HG03565 (cell line): ENCODE data around the gene KSR1.
A peak's percentile ranks its signal among the peaks of the same experiment; 100 is the strongest.
"Not testable (repeated sequence)": the region's sequence is repeated elsewhere in the genome, so short reads cannot be mapped to it uniquely, and the experiment has no call there.

ENCODE experiments used
- ATAC-seq: cut with Tn5 transposase; IDR thresholded peaks from one replicate; pipeline ENCODE4 v1.9.1; 2021; ENCODE audit warnings: mild to moderate bottlenecking, moderate library complexity; ENCODE audit not compliant: unreplicated experiment

Gene KSR1

DNA sequence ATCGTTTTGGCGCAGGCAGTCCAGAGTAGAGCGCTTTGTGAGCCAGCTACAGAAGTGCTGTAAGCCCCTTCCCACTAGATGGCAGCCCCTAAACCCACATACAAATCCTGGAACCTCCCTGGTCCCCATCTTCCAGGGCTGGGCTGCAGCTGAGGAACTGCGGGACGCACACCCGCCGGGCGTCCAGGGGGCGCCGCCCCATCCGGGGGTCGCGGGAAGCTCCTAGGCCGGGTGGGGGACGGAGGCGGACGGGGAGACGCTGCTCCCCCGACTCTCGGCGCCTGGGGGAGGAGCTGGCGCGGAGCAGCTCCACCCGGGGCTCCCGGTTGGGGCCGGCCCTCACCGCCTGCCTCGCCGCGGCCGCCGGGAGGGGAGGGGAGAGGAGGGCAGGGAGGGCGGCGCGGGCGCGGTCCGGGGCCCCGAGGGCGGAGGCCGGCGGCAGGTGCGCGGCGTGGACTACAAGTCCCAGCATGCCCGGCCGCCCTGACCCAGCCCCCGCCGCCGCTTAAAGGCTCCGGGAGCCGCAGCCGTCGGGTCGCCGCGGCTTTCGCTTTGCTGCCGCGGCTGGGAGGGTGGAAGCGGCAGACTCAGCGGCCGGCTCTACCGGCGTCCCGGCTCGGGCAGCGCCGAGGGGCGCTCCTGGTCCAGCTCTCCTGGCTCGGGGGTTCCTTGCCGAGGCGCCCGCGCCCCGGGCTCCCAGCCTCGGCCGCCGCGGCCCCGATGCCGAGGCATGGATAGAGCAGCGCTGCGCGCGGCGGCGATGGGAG lies at the start of gene KSR1:
Gene KSR1, plus strand, starts transcription at position 535 of the 767 bp plus-strand sequence. Its CDS starts 196 bp downstream, at position 731.
- peak; percentile 68 for ATAC-seq

GRCh38 chr17:27407916-27408864 lies 48.1 kb upstream of the KSR1 start:
- no peak for ATAC-seq

GRCh38 chr17:27408891-27409290 lies 47.4 kb upstream of the KSR1 start:
- ATAC-seq, result no peak

- not testable (repeated sequence) for ATAC-seq
Measured at GRCh38 chr17:27412158-27412557, 44.1 kb upstream of the KSR1 start.

- no peak for ATAC-seq
Measured at GRCh38 chr17:27413315-27413714, 42.9 kb upstream of the KSR1 start.

DNA sequence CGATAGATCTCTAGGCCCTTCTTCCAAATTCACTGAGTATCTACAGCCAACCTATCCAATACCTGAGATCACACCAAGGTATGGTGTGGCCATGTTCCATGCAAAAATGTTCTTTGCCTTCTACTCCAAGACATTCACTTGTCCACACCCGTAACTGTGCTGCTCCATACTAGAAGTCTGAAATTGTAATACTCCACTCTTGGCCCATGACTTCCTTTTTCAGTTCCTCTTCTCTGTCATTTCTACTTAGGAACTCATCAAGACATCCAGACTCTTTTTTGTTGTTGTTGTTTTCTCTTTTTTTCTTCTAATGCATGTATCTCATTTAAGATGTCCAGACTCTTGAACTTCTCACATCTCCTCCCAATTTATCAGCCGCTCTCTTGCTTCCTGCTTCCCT lies 42.5 kb upstream of the KSR1 start:
- ATAC-seq, result no peak

DNA sequence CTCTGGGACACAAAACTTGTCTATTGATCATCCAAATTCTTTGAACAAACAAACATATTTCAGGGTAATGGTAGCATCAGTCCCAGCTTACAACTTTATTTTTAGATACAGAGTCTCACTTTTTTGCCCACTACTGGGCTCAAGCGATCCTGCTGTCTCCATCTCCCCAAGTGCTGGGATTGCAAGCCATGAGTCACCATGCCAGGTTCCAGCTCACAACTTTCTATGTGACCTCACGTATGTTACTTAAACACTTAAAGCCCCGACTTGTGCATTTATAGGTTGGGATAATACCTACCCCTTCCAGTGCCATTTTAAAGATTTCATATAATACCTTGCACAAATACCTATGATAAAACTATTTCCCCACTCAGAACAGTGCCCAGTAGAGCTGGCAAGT lies 42.0 kb upstream of the KSR1 start:
- ATAC-seq, result no peak

DNA sequence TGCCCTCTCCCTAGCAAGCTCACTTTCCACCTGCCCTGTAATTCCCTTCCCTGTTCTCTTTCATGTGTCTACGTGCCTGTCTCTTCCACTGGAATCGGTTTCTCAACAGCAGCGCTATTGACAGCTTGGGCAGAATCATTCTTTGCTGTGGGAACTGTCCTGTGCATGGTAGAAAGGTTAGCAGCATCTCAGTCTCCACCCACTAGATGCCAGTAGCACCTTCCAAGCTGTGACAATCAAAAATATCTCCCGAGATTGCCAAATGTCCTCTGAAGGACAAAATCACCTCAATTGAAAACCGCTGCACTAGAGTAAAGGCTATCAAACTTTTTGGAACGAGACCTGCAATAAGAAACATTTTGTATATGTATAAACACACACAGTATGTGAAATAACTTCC lies 41.6 kb upstream of the KSR1 start:
- ATAC-seq, result no peak

DNA sequence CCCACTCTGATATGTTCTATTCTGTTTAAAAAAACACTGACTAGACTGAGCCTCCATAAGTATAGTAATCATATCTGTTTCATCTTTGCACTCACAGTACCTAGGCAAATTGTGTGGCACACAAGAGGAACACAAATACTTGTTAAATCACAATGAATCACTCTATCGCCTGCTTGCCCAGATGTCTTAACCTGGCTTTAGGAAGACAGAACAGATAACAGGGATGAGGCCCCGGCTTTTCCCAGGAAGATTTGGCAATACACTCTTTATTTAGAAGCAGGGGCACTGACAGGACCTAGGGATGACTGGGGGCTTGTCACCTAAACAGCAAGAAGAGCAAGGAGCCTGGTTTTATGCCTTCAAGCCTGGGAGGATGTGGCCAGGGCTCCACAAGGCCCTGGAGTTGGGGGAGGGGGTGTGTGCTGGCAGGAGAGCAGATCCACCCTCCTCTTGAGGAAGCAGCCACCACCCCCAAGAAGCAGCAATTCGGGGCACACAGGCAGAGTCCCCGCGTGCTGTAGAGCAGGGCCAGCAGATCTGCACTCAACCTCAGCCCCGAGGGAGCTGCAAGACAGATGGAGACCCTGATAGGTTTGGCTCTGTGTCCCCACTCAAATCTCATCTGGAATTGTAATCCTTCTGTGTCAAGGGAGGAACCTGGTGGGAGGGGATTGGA lies 41.0 kb upstream of the KSR1 start:
- ATAC-seq, result no peak

GRCh38 chr17:27417596-27418365 lies 38.5 kb upstream of the KSR1 start:
- no peak for ATAC-seq

DNA sequence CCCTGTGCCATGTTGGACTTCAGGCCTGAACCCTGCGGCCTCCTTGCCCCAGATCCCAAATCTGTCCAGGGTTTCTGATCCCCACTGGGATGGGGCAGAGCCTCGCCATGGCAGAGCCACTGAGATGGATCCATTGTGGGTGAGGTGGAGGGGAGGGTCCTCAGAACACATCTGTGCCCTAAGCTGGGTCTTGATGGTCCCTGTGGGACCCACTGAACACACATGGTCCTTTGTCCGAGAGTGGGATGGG lies 38.0 kb upstream of the KSR1 start:
- ATAC-seq, result no peak

GRCh38 chr17:27419156-27419555 lies 37.1 kb upstream of the KSR1 start:
- ATAC-seq, result no peak

- no peak for ATAC-seq
Measured at GRCh38 chr17:27420211-27420950, 35.9 kb upstream of the KSR1 start.

- no peak for ATAC-seq
Measured at GRCh38 chr17:27421111-27421510, 35.1 kb upstream of the KSR1 start.

- ATAC-seq, result not testable (repeated sequence)
Measured at GRCh38 chr17:27421626-27422025, 34.6 kb upstream of the KSR1 start.

GRCh38 chr17:27422601-27423000 lies 33.6 kb upstream of the KSR1 start:
- no peak for ATAC-seq

DNA sequence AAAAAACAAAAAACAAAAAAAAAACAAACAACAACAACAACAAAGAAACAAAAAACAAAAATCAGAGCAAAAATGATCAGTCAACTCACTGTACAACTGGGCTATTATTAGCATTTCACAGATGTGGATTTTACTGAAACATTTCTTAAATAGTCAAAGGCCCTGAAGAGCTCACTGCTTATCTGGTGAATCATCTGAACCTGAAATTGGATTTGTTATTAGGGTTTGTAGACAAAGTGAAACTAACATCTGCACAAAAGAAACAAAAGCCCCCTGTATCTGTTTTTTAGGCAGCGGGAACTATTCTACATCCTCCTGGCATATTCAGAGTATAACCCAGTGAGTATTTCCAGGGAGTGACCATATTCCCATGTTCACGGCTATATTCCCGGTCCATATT lies 32.6 kb upstream of the KSR1 start:
- no peak for ATAC-seq

DNA sequence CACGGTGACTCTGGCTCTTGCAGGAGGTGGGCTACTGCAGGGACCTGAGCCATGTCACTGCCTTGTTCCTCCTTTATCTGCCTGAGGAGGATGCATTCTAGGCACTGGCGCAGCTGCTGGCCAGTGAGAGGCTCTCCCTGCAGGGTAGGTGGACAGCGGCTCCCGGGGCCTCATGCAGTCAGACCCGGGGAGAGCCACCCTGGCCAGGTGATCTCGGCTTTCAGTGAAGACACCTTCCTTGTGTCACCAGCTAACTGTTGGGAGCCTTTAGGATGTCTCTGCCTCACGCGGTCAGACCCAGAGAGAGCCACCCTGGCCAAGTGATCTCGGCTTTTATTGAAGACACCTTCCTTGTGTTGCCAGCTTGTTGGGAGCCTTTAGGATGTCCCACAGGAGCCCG lies 31.7 kb upstream of the KSR1 start:
- ATAC-seq, result no peak

DNA sequence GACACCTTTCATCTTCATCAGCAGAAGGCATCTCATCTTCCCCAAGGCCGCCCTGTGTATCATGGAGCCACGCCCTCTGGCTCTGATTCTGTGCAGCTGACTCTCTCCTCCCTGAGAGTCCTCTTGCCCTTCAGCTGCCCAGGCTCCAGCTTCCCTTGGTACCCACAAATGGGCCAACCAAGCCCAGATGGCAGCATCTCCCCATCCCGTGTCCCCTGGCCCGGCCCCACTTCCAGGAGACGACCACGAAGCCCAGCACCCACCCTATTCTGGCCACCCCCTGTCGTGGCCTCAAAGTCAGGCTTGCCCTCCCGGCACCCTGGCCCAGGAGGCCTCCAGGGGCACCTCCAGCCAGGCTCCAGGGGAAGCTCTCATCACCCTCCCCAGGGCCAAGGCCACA lies 31.3 kb upstream of the KSR1 start:
- no peak for ATAC-seq

DNA sequence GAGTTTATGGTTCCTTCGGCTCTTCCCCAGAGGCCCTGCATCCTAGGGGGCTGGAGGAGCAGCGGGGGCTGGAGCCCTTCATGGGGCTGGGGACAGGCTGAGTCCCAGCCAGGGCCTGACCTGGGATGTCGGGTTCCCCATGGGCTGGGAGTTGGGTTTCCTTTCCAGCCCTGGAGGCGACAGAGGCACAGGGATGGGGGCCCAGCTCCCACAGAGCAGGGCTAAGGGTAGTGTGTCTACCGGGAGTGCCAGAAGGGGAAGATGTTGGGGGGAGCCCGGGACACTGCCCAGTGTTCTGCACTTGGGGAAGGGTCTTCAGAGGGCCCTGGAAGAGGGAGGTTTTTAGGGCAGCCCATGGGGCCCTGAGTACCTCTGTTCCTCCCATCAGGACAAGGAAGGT lies 30.7 kb upstream of the KSR1 start:
- not testable (repeated sequence) for ATAC-seq
